ENCODE data around the gene GRID1. TPM values are rescaled to one million over a fixed set of nuclear protein-coding genes. Genes with fewer than 3 reads are reported as not detected.

The GRID1 gene
- total RNA-seq, 4 donors from 2014 or later = 0.40 to 1.9 (median 1.00) TPM

DNA sequence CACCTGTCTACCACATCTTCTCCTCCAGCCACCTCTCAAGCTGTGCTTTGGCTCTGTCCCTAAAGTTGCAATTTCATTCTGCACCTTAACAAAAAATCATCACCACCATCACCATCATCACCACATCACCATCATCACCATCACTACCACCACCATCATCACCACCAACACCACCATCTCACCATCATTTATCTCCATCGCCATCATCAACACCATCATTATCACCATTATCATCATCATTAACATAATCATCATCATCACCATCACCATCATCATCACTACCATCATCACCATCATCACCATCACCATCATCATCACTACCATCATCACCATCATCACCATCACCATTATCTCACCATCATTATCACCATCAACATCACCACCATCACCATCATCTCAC, 245.4 kb downstream of the GRID1 start:
- 94 to 100% methylated on average over 1 of the region's 1 CpG for WGBS, 2 donors (ENCODE audit: low coverage in 1 of 2)

DNA sequence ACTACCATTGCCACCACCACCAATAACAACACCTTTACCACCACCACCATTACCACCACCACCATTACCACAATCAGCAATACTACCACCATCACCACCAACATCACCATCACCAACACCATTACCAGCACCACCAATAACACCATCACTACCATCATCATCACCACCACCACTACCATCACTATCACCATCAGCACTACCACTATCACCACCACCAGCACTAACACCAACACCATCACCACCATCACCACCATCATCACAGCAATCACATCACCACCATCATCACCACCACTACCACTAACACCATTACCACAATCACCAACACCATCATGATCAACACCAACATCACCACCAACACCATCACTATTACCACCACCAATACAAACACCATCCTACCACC, 249.5 kb downstream of the GRID1 start:
- TF ChIP-seq POLR2A (IDR thresholded peaks at IDR 0.05) (no peak), EP300 (IDR thresholded peaks at IDR 0.05; ENCODE audit: low read depth) (no peak), POLR2AphosphoS5 (IDR thresholded peaks at IDR 0.05) (no peak)
- TF ChIP-seq, protein P1, sequence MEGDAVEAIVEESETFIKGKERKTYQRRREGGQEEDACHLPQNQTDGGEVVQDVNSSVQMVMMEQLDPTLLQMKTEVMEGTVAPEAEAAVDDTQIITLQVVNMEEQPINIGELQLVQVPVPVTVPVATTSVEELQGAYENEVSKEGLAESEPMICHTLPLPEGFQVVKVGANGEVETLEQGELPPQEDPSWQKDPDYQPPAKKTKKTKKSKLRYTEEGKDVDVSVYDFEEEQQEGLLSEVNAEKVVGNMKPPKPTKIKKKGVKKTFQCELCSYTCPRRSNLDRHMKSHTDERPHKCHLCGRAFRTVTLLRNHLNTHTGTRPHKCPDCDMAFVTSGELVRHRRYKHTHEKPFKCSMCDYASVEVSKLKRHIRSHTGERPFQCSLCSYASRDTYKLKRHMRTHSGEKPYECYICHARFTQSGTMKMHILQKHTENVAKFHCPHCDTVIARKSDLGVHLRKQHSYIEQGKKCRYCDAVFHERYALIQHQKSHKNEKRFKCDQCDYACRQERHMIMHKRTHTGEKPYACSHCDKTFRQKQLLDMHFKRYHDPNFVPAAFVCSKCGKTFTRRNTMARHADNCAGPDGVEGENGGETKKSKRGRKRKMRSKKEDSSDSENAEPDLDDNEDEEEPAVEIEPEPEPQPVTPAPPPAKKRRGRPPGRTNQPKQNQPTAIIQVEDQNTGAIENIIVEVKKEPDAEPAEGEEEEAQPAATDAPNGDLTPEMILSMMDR (IDR thresholded peaks at IDR 0.05) = no peak
- Histone ChIP-seq H3K27ac (no peak overlapping the region), H3K36me3 (no peaks in the 10 kb centered on the region), H3K9me3 (no peaks in the 10 kb centered on the region), H3K27me3 (no peaks in the 10 kb centered on the region), H3K4me3 (no peak overlapping the region), H3K4me1 (no peaks in the 10 kb centered on the region)
- intact Hi-C loops (cut with DNase I; ENCODE audit: low total_unique reads) = no loop called here
- DNase-seq = no peak
- in situ Hi-C loops (cut with MboI; ENCODE audit: low pct_ligation_motif_present in 1 of 4, low pct_unique_long_range_greater_than_20kb in 1 of 4, low sequenced_read_pairs in 3 of 4) = no loop called here

More for the DNA sequence above, 245.4 kb downstream of the GRID1 start:
- H3K4me1 ChIP-seq = no peaks in the 10 kb centered on the region
- no peak for DNase-seq
- H3K4me3 ChIP-seq = no peak overlapping the region
- intact Hi-C loops (cut with DNase I; ENCODE audit: low total_unique reads) (no loop called here), in situ Hi-C loops (cut with MboI; ENCODE audit: low pct_ligation_motif_present in 1 of 4, low pct_unique_long_range_greater_than_20kb in 1 of 4, low sequenced_read_pairs in 3 of 4) (no loop called here)
- no peaks in the 10 kb centered on the region for H3K27me3 ChIP-seq
- no peak overlapping the region for H3K27ac ChIP-seq
- H3K36me3 ChIP-seq = no peaks in the 10 kb centered on the region
- TF ChIP-seq, protein P1 (IDR thresholded peaks at IDR 0.05) = no peak
- no peak for TF ChIP-seq POLR2A (IDR thresholded peaks at IDR 0.05)
- no peak for TF ChIP-seq POLR2AphosphoS5 (IDR thresholded peaks at IDR 0.05)
- no peak for TF ChIP-seq EP300 (IDR thresholded peaks at IDR 0.05; ENCODE audit: low read depth)
- H3K9me3 ChIP-seq = no peaks in the 10 kb centered on the region

DNA sequence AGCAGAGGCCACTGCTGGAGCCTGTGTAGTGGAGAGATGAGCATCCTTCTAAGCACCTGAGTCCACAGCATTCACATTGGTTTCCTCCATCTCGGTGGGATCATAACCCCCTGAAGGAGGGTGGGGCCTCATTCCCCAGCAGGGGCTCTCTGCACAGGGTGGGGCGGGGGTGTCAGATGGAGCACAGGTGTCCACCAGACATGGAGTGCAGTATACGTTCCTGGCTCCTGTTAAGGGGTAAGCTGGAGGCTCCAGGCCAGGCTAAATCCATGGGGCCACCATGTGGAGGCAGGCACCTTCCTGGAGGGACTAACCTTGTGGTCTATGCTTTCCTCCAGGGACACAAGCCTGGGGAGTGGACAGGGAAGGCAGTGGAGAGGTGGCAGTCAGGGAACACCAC, 252.6 kb downstream of the GRID1 start:
- Histone ChIP-seq H3K4me1 (no peaks in the 10 kb centered on the region), H3K27ac (no peak overlapping the region), H3K36me3 (no peaks in the 10 kb centered on the region), H3K4me3 (no peak overlapping the region), H3K9me3 (no peaks in the 10 kb centered on the region), H3K27me3 (no peaks in the 10 kb centered on the region)
- 74% methylated on average over 3 of the region's 3 CpGs; no CpG with 5 or more reads in 1 of the 2 donors for WGBS, 2 donors (ENCODE audit: low coverage in 1 of 2)
- no peak for TF ChIP-seq POLR2AphosphoS5 (IDR thresholded peaks at IDR 0.05)
- no peak for TF ChIP-seq POLR2A (IDR thresholded peaks at IDR 0.05)
- TF ChIP-seq, protein P1 (IDR thresholded peaks at IDR 0.05) = no peak
- TF ChIP-seq EP300 (IDR thresholded peaks at IDR 0.05; ENCODE audit: low read depth) = no peak
- intact Hi-C loops (cut with DNase I; ENCODE audit: low total_unique reads) = no loop called here
- in situ Hi-C loops (cut with MboI; ENCODE audit: low pct_ligation_motif_present in 1 of 4, low pct_unique_long_range_greater_than_20kb in 1 of 4, low sequenced_read_pairs in 3 of 4) = no loop called here
- DNase-seq = no peak

DNA sequence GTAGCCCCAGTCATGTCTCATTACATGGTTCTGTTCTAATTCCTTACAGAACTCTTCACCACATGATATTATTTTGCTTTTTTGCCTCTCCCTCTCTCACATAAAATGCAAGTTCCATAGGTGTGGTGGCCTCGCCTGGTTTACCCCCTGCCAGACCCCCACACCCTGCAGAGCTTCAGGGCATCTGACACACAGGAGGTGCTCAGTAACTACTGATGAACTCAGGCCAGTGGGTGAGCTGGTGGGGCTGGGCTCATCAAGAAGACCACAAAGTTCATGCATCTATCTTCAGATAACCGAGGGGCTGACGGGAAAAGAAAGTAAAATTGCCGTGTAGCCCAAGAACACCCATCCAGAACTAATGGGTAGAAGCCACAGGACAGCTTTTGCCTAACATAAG, 253.1 kb downstream of the GRID1 start:
- TF ChIP-seq EP300 (IDR thresholded peaks at IDR 0.05; ENCODE audit: low read depth) = no peak
- TF ChIP-seq, protein P1 (IDR thresholded peaks at IDR 0.05) = no peak
- no peak for TF ChIP-seq POLR2AphosphoS5 (IDR thresholded peaks at IDR 0.05)
- TF ChIP-seq POLR2A (IDR thresholded peaks at IDR 0.05) = no peak
- in situ Hi-C loops (cut with MboI; ENCODE audit: low pct_ligation_motif_present in 1 of 4, low pct_unique_long_range_greater_than_20kb in 1 of 4, low sequenced_read_pairs in 3 of 4) = no loop called here
- no peak overlapping the region for H3K4me3 ChIP-seq
- H3K4me1 ChIP-seq = no peaks in the 10 kb centered on the region
- no peaks in the 10 kb centered on the region for H3K9me3 ChIP-seq
- H3K27me3 ChIP-seq = no peaks in the 10 kb centered on the region
- intact Hi-C loops (cut with DNase I; ENCODE audit: low total_unique reads) = no loop called here
- WGBS, 2 donors (ENCODE audit: low coverage in 1 of 2) = 60 to 64% methylated on average over 1 to 4 of the region's 4 CpGs
- no peak for DNase-seq
- H3K27ac ChIP-seq = no peak overlapping the region
- H3K36me3 ChIP-seq = no peaks in the 10 kb centered on the region
